ENCODE data around the gene IFITM1. TPM values are rescaled to one million over a fixed set of nuclear protein-coding genes. Genes with fewer than 3 reads are reported as not detected.
A peak's percentile ranks its signal among the peaks of the same experiment; 100 is the strongest.
"Not testable (repeated sequence)": the region's sequence is repeated elsewhere in the genome, so short reads cannot be mapped to it uniquely, and the experiment has no call there.

The IFITM1 gene
- total and polyA plus RNA-seq, 9 of the 15 experiments (the other 6 are each of a cell fraction or from before 2014, with no cell fraction given), result 691 to 5,579 (median 974) TPM

GRCh38 chr11:307766-308708 is 5.8 kb upstream of the IFITM1 start, which contains the start of gene IFITM2 (continued):
- TF ChIP-seq CTCF (IDR thresholded peaks at IDR 0.05 in 2 of 3, conservative IDR thresholded peaks at IDR 0.05 in 1 of 3; ENCODE audit: insufficient read depth in 2 of 3, low read depth in 1 of 3, low read length in 3 of 3) (peak in 1 of 3 experiments; percentile 20; a peak in 1 of 6 replicates), CTCFL (IDR thresholded peaks at IDR 0.05; ENCODE audit: borderline replicate concordance, insufficient read depth, low read depth, low read length, poor library complexity, severe bottlenecking) (peak; percentile 32), TEAD4 (IDR thresholded peaks at IDR 0.05; ENCODE audit: low read length) (peak; percentile 12; the same call in 1 of the 2 replicates), REST (IDR thresholded peaks at IDR 0.05; ENCODE audit: borderline replicate concordance) (peak; percentile 49), POLR2G (IDR thresholded peaks at IDR 0.05; ENCODE audit: low read depth, low read length) (peak; percentile 33; the same call in 1 of the 2 replicates)
- TF ChIP-seq TEAD4 (CRISPR knock-in tag; IDR thresholded peaks at IDR 0.05; ENCODE audit: borderline replicate concordance); REST (CRISPR knock-in tag; IDR thresholded peaks at IDR 0.05; ENCODE audit: low read depth): not testable (repeated sequence)

Data from K562 (cell line).